GM12874 (cell line): Measurements from ENCODE around the gene TRHDE.

Experiments used
- TF ChIP-seq, protein P1 (sequence below): IDR thresholded peaks from 2 replicates; pipeline ENCODE4 v1.5.1; 2011; ENCODE audit warnings: low read depth, mild to moderate bottlenecking, control low read depth, low read length, moderate library complexity; ENCODE audit not compliant: insufficient read depth

The TRHDE gene

DNA sequence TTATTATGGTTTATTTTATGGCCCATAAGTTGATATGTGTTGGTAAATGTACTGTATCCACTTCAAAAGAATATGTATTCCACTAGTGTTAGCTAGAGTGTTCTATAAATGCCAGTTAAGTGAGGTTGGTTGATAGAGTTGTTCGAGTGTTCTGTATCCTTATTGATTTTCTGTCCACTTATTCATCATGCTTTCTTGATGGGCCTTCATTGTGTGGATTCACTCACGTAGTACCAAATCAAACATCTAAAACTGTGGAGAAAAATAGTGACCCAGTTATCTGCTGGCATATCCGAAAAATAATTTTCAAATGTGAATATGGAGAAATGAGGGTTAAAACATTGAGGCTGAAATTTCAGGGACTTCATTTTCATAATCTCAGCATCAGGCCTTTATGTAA, 230.4 kb downstream of the TRHDE start:
- TF ChIP-seq, protein P1, sequence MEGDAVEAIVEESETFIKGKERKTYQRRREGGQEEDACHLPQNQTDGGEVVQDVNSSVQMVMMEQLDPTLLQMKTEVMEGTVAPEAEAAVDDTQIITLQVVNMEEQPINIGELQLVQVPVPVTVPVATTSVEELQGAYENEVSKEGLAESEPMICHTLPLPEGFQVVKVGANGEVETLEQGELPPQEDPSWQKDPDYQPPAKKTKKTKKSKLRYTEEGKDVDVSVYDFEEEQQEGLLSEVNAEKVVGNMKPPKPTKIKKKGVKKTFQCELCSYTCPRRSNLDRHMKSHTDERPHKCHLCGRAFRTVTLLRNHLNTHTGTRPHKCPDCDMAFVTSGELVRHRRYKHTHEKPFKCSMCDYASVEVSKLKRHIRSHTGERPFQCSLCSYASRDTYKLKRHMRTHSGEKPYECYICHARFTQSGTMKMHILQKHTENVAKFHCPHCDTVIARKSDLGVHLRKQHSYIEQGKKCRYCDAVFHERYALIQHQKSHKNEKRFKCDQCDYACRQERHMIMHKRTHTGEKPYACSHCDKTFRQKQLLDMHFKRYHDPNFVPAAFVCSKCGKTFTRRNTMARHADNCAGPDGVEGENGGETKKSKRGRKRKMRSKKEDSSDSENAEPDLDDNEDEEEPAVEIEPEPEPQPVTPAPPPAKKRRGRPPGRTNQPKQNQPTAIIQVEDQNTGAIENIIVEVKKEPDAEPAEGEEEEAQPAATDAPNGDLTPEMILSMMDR = no peak

DNA sequence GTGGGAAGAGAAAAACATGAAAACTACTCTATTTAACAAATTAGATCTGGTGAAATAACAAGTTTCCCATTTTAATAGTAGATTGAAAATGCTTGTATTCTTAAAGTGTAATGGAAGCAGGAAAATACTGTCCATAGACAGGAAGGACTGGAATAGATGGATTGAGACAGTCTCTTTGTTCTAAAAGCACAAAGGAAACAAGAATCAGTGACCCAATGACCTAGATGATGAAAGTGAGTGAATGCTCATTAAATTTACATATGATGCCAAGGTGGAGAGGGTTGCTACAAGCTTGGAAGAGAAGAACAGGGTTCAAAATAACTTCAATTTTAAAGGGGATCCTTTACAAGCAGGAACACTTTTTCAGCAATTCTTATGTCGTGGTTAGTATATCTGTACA, 233.1 kb downstream of the TRHDE start:
- TF ChIP-seq, protein P1 = no peak

DNA sequence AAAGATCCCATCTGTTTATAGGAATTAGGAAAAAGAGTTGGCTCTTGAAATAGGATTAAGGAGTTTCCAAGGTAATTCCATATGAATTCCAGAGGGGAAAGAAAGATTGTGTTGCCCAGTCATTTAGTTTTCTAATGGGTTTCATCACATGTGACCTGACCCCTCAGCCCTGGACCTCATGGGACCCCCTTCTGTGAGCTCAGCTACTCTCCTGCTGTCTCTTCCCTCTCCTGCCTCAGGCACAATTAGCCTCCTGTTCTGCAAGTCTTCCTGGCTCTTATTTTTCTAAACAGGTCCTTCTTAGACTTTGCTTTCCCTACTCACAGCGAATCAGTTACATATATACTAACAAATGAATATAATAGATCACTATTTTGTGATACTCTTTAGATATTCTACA, 237.7 kb downstream of the TRHDE start:
- TF ChIP-seq, protein P1 = no peak

DNA sequence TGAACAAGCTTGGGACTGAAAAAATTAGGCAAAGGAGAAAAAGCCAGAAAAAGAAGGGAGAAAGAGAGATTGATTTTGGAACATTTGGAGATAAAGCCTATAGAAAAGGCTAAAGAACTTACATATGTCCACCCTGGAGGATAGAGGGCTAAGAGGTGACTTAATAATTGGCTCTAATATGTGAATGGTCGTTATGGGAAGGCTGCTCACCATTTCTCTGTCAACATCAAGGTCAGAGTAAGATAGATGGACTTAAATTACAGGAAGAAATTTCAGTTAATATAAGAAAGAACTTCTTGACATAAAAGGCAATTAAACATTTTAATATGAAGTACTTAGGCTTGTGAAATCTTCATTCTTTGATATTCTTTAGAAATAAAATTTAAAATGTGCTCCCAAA, 238.6 kb downstream of the TRHDE start:
- TF ChIP-seq, protein P1 = no peak

DNA sequence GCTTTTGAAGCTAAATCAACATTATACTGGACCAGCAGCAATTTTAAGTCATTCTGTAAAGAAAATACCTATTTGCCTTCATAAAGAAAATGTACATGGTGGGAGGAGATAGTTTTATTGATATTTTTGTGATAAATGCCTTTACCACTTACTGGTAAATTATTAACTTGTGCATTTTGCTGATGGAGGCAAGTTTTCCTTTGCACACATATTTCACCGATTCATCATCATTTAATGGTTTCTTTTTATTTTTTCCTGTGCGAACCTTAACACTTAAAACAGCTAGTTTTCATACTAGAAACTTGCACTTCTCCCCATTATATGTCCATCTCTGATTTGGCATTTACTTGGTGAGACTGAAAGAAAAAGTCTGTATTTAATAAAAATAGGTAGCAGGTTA, 239.3 kb downstream of the TRHDE start:
- TF ChIP-seq, protein P1 = no peak

DNA sequence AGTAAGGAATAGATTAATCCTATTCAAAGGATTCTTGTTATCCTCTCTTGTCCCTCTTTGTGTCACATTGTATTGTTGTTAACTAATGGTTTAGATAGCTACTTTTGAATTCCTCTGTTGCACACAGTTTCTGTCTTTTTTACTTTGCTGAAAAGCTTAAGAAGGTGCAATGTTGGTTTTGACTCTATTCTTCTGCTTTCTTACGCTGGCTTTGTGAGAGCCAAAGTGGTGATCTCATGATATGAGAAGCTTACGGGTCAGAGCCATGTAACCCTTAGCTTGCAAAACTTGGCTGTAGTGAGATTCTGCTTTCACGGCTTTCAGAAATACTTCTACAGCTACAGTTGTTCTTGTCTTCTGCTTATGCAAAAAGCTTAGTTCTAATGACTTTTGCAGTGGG, 239.7 kb downstream of the TRHDE start:
- TF ChIP-seq, protein P1 = no peak

DNA sequence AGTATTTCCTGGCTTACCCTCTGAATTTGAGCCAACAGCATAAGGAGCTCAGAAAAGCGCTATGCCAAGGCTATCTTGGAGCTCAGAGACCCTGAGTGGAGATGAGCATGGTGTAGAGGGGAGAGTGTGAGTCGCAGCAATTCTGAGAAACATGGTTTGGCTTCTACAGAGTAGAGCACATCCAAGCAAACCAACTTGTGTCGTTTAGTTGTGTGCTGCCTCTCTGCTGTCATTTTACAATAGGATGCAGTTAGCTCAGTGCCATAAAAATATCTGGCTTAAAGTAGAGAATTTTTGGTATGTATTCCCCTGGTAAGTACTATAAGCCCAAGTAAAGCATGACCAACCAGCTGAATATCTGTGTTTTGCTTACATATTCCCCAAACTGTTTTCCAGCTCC, 249.2 kb downstream of the TRHDE start:
- TF ChIP-seq, protein P1 = no peak

DNA sequence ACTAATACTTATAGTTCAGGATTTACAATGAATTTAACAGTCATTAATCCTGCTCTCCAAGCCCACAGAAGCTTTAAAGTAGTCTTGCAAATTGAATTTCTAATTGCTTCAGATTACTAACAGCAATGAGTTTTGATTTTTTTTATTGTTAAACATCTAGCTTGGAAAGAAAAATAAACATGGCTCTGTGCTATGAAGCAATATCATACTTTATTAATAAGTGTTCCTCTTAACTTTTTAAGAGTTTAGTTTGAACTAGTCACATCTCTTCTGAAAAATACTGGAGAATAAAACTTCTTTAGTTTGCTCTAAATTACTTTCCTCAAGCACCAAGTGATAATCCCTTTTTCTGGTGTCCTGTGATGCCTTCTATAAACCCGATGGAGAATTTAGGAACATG, 250.2 kb downstream of the TRHDE start:
- TF ChIP-seq, protein P1 = no peak
